GM18907 (cell line): Measurements from ENCODE around the gene RFTN1.
A peak's percentile ranks its signal among the peaks of the same experiment; 100 is the strongest.

Experiments used
- ATAC-seq: cut with Tn5 transposase; IDR thresholded peaks from one replicate; pipeline ENCODE4 v1.9.1; 2021; ENCODE audit warnings: mild to moderate bottlenecking, moderate library complexity; ENCODE audit not compliant: unreplicated experiment

RFTN1 gene

DNA sequence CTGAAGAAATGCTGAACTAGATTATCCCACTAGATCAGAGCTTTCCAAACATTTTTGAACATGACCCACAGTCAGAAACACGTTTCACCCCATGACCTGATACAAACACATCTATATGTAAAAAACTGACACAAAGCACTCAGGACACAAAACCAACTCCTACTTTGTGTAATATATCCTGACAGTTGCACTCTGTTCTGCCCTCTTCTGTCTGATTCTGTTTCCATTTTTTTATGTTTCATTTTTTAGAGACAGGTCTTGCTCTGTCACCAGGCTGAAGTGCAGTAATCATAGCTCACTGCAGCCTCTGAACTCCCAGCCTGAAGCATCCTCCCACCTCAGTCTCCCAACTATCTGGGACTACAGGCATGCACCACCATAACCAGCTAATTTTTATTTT is 15.8 kb upstream of the RFTN1 start:
- peak; percentile 48 for ATAC-seq

DNA sequence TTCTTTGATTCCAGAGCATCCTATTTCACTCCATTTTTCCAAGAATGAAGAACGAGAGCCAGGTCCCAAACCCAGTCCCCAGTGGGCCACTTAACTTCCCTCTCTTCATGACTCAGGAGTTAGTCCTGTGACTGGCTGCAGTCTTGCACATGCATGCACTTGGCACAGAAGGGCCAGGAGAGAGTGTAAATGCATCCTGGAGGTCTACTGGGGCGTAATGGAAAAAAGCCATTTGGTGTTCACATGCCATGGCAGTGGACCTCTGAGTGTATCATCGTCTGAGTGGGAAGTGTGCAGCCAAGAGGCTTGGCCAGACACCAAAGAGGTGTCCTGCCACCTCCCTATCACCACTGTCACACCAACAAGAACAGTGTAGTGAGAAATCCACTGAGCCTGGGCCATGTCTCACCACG is 15.1 kb upstream of the RFTN1 start:
- ATAC-seq = no peak

DNA sequence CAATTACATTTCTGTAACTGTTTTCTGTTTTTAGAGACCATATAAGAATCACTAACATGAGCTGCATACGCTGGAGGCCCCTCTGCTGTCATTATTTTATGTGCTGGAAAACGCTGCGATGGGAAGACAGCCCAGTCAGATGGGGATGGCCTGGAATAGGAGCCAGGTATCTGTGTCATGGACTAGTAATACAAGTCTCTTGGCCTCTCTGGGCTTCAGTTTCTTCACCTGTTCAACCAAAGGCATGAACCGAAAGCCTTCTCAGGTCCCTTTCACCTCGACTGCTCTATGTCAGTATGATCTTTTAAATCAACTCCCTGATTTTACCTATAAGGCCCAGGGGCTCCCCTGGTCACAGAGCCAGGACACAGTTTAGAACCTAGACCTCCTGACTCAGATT is 14.6 kb upstream of the RFTN1 start:
- no peak for ATAC-seq

DNA sequence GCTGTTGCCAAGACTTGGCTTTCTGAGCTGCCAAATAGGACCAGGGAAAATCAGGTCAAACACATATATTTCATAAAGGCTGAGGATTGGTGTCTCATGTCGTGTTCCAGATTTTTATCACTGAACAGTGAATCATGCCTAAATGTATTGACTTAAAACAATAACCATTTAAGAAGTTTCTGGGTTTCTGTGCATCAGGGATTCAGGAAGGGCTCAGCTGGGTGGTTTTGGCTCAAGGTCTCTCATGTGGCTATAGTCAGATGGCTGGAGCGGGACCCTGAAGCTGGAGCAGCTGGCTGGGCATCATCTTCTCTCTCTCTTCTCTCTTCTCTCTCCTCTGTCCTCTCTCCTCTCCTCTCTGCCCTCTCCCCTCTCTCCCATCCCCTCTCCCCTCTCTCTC is 10.7 kb upstream of the RFTN1 start:
- no peak for ATAC-seq

DNA sequence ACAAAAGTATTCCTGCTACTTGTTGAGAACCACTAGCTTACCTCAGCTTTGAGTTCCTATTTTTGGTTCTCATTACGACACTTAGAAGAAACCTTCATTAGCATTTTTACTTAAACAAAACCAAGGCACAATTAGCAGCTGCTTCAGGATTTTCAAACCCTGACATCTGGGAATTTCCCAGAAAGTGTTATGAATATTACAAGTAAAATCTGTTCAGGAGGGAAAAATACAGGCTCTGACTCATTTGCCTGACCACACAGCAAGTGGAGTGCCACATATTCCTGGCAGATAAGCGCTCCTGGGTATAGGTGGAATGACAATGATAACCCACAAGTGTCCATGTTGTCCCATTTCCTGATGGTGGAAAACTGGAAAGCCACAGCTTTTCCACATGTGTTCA is 10.3 kb upstream of the RFTN1 start:
- ATAC-seq = no peak

DNA sequence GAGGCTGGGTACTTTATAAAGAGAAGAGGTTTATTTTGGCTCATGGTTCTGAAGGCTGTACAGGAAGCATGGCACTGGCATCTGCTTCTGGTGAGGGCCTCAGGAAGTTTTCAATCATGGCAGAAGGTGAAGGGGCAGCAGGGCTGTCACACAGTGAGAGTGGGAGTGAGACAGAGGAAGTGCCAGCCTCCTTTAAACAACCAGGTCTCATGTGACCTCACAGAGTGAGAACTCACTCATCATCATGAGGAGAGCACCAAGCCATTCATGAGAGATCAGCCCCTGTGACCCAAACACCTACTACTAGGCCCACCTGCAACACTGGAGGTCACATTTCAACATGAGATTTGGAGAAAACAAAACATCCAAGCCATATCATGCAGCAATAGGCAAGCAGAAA is 9.3 kb upstream of the RFTN1 start:
- ATAC-seq = no peak

DNA sequence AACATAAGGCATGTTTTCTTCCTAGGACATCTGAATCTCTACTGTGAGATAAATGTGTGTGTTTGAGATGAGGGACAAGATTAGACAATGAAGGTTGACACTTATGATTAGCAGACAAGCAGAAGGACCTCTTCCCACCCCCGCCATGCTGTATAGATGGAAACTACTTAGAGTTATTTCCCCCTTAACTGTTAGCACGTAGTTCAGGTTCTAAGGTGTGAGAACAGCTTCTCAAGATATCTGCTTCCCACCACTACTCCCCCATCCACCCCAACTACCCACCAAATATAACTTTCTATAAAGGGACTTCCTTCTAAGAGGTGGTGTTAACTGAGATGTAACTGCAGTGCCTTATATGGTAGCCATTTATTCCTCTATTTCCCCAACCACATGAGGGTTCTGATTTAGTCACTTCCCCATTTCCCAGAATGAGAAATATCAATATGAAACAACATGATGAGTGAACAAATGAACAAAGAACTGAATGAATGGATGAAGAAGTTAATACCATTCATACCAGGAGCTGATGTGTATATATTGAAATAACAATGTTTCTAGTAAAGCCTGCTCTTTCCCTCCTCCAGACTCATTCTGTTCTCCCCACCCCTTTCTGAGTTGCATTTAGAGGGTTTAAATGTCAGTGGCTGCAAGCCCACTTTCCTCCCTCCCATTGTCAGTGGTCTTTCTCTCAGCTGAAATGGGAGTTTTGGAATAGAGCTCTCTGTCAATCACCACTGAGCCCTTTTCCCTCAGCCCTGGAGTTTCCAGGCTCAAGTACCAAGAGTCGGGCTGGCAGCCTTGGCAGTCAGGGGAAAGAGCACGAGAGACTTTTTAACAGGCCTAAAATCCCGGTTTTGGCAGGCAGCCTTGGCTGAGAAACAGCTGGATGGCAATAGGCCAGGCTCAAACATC is 7.7 kb upstream of the RFTN1 start:
- peak; percentile 52 for ATAC-seq

DNA sequence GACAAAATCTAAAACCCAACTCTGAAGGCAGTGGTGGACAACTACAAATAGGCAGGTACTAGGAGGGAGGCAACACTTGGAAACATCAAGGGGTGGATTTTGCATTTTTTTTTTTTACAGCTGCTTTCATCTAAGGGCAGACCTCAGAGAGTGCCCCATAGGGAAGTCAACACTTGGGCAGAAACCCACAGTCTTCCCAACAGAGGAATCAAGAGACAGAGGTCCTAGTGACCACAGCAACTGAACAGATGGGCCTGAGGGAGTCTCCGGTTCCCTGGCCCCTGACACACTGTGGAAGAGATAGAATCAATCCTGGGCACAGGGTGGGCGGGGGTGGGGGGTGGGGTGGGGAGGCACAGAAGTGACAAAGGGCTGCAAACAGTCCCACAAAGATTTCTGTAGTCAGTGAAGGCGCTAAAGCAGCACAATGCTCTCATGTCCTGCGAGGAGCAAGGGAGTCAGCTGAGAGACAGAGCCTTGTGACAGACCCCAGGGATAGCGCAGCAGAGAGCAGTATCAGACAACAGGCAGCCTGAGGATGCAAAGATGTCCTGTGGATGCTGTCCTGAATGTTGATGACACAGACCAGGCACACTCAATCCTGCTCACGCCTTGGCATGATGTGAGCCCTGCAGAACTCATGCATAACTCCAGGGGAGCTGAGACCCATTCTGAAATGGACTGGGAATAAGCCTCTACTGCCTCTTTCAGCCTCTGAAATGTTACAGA is 6.9 kb upstream of the RFTN1 start:
- no peak for ATAC-seq

DNA sequence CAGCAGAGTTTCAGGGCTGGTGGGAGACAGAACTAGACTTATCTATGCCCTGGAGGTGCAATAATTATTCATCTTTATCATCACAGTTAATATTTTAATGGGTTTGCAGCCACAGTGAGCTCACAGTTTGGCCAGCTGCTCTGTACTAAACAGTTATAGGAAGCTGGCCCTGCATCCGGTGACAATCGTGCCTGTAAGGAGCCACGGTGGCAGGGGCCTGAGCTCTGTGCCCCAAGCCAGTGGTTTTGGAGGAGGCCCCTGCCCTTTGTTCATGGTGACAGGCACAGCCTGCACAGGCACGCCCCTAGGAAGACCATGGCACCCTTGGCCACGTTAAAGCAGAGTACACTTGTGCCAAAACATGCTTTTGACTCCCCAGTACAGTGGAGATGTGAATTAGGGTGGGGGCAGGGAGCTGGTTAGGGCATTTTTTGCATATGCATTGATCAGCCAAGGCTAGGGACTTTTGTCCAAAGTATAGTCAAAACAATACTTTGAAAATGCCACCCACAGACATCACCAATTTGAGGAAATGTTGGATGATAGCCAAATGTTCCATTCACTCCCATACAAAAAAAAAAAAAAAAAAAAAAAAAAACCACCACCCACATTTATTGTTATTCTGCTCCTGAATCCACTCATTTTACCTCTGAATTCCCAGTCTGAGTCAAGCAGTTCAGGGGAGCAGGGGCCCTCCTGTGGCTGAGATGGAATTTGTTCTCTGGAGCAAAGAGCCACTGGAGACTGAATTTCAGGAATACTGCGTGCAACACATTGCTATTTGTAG is 3.4 kb upstream of the RFTN1 start:
- peak; percentile 36 for ATAC-seq

DNA sequence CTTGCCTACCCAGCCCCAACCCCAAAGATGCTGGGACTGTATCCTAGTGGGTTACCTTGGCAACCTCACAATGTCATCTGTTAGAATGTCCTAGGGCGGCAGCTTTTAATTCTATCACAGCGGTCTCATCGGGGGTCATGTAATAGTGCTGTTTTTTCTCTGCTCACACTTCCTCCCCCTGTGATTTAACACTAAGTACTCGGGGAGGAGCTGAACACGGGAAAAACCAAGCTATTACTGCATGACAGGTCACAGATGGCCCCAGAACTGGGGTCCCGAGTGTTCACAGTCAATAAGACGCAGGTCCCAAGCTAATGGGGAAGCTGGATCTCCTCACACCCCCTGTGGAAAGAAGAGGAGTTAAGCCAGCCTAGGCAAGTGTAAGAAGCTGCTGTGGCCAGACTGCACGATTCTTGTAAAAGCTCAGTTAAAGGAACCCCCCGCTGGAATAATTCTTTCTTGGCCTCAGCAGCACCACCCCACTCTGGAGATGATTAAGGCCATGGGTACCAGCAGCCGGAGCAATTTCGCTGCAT is 2.5 kb upstream of the RFTN1 start:
- no peak for ATAC-seq

DNA sequence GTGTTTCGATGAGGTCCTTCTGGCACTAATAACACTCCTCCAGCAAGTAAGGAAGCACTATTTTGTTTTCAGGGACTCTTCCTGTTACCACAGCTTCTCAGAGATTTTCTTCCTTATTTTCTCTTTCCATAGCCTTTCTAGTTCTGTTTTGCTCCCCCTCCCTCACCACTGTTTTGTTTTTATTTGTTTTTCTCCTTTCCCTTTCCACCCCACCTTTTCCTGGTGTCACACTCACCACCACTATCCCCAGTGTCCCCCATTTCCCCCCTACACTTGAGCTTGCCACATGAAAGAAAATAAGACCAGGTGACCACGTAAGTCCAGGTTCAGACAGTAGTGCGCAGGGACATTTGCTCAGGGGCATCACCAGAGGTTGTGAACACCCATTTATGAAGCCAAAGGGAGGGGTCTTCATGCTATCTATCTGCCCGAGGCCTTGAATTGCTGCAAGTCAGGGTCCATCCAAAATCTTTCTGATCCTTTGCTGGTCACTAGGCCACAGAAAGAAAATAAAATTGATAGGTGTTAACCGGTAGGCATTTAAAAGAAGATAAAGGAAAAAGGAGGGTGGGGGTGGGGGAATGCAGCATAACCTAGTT is 1.4 kb upstream of the RFTN1 start:
- no peak for ATAC-seq

DNA sequence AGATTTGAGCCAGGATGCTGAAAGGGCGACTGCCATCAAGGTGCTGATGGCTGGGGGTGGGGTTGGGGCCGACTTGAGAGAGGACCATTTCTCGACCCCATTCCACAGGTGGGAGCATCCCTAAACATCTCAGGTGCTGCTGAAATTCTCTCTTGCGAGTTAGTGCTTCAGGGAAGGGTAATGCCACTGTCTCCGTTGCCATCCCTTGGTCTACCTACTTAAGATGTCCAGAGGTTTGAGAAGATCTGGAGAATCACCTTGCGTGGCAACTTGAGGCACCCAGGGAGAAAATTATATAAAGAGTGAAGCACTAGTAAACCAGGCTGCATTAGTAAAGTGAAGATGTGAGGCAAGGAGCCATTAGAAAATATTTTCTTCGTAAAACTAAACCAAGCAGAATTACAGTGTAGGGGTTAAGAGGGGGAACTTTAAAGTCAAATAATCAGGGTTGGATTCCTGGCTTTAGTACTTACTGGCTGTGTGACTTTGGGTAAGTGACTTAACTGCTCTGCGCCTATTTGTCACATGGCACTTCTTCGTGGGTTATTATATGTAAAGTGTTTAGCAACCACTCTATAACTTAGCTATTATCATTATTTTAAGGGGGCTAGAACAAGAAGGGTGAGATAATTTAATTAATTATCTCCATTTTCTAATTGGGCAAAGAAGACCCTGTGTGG is 662 bp upstream of the RFTN1 start:
- ATAC-seq = no peak

DNA sequence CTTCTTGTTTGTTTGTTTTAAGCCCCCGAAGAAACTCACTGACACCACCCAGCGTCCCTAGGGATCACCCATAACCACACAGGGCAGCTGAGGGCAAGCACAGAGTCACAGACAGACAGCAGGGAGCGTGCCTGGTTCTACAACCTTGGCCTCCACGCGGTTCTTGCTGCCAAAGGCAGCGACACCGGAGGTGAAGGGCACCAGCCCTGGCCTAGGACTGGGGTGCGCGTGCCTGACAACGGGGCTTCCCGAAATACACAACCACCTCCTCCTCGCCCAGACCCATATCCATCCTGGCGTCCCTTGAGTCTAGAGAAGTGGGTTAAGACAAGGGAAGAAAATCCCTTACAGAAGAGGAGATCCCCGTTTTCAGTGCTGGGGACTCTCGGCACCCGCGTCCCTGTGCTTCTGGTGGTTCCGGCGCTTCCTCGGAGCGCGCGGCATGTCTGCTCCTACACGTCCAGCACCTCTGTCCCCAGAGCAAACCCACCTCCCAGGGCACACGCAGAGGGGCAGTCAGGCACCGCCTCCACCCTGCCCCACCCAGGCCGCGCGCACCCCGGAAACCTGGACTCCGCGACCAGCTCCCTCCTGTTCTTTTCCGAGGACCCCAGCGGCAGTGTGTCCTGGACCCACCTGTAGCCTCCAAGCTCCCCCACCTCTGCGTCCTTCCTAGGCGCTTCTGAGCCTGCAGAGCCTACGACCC is 911 bp downstream of the RFTN1 start:
- peak; percentile 19 for ATAC-seq

DNA sequence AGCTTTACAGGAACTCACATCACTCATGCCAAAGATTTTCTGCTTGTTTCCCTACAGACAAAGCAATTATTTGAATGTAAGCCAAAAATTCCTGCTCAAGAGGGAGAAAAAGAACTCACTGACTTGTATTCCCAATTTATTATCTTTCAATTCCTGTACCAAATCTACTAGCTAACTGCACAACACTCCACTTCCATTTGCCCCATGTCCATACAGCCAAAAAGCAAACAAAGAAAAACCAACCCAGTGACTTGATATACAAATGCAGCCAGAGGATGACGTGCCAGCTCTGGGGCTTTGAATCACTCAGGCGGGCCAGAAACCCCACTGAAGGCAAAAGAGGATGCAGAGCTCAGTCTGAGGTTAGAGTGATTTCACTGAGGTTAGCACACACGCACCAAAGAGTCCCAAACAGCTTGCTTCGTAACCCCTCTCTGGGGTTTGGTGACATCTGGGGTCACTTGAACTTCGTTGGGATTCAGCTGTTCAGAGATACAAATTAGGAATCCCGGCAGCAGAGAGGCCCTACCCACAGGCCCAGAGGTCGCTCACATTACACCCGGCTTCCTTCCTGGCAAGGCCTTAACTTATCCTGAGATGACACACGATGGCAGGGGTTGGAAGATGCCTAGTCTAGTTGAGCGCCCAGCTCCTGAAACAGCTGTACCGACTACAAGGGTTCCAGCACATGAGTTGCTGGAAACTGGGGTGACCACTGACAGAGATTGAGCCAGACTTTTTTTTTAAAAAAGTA is 1.6 kb downstream of the RFTN1 start:
- peak; percentile 53 for ATAC-seq

DNA sequence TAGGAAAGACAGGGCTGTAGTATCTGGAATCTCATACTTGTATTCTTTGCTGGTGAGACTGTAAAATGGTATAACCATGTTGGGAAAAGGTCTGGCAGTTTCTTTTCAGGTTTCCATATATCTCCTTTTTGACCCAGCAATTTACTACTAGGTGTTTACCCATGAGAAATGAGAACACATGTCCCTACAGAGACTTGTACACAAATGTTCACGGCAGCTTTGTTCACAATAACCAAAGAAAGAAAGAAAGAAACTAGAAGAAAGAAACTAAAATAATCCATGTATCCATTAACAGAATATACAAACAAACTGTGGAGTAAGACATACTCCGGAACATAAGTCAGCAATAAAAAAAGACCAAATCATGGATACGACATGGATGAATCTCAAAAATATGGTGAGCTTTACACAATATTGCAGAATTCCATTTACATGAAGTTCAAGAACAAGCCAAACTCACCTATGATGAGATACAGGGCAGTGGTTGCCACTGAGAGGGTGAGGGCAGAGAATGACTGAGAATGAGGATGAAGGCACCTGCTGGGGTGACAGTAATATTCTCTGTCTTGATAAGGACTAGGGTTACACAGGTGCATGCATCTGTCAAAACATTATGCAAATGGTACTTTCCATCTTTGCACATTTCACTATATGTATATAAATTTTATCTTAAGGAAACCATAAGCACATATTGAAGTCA is 2.7 kb downstream of the RFTN1 start:
- ATAC-seq = peak; percentile 21

DNA sequence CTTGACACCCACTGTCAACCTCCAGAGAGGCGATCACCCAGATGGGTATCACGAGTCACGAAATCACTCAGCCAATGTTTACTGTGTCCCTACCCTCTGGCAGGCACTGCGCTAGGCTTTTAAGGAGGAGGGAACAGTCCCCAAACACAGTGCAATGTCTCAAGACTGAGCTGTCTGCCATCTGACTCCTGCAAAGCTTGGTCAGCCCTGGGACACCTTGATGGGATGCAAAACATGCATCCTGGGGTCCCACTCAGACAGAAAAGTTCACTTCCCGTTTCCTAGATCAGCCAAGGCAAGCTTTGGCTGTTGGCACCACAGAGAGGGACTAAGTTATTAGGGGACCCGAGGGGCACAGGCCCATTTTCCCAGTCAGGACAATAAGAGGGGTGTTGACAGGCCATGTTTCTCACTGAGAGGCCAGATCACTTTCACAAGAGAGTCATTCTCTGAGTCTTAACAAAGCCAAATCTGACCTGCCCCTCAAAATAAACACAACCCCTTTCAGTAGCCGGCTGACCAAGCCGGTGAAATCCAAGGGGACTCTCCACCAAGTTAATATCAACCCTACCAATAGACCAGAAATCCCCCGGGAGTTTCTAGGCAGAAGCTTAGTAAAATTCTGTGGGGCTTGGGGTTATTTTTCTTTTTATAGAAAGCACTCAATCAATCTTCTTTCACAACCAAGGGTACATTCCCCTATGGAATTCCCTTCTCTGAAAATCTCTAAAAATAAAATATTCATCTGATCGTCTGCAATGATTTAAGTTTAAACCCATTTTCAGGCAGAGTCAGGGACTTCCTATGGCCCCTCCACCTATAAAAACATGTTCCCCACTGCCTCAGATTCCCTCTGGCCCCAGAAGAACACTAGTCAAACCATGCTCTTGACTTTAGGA is 3.5 kb downstream of the RFTN1 start:
- peak; percentile 30 for ATAC-seq

DNA sequence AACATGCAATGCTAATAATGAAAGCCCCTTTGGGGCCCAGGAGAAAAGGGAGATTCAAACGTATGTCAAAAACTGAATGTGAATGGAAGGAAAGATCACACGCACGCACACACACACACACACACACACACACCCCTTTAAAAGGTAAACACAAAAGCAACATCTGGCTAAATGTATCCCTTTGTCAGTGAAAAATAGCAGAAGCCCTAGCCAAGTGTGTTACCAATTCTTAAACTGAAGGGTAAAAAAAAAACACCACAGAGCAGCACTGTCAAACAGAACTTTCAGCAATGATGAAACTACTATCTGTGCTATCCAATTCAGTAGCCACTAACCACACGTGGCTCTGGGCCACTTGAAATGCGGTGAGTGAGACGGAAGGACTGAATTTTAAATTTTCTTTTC is 4.9 kb downstream of the RFTN1 start:
- ATAC-seq = no peak
